ENCODE results near the gene AFF1.

DNA sequence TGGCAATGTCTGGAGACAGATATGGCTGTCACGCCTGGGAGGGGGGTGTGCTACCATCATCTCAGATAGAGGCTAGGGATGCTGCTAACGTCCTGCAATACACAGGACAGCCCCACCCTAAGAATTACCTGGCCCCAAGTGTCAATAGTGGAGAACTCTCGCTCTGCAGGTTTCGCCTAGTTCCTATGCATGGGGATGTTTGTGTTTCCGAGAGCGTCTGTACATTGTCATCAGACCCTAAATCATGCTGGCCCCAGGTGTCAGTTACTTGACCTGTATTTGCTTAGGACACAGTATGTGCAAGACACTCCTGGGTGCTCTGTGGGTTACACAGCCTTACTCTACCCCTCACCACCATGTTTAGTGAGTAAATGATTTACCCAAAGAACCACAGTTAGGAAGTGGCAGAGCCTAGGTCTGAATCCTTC is 90.8 kb downstream of the AFF1 start:
- no peak for TF ChIP-seq POLR2A (IDR thresholded peaks at IDR 0.05; ENCODE audit: low read depth, low read length)
- no peak for TF ChIP-seq POLR2AphosphoS5 (IDR thresholded peaks at IDR 0.05; ENCODE audit: low read depth, low read length)
- TF ChIP-seq TAF1 (IDR thresholded peaks at IDR 0.05; ENCODE audit: low read depth, low read length) = no peak
